ENCODE data around the gene ETFA.

GRCh38 chr15:76328958-76329357, 17.7 kb upstream of the ETFA start:
- TF ChIP-seq RAD21 (conservative IDR thresholded peaks at IDR 0.05 in 1 of 2, IDR thresholded peaks at IDR 0.05 in 1 of 2) (no peak), POLR2A (IDR thresholded peaks at IDR 0.05; ENCODE audit: low read length) (no peak), MAZ (IDR thresholded peaks at IDR 0.05; ENCODE audit: borderline replicate concordance, low read depth, low read length) (no peak), USF2 (IDR thresholded peaks at IDR 0.05) (no peak), EHMT2 (IDR thresholded peaks at IDR 0.05; ENCODE audit: low read depth) (no peak), CTCF (IDR thresholded peaks at IDR 0.05) (no peak), CEBPB (IDR thresholded peaks at IDR 0.05) (no peak), CHD2 (IDR thresholded peaks at IDR 0.05; ENCODE audit: low read length, partially characterized antibody) (no peak)

All from A549 (cell line).